22Rv1 (cell line): ENCODE results near the gene GALNTL6.

Experiments
- H3K27ac ChIP-seq: fragments of 450-650 bp; 2 replicates; pipeline ENCODE4 v1.5.1; 2017
- CTCF ChIP-seq: fragments of 450-650 bp; IDR thresholded peaks from 2 replicates; pipeline ENCODE4 v1.5.1; 2017; ENCODE audit warnings: mild to moderate bottlenecking
- ZFX ChIP-seq: fragments of 450-650 bp; IDR thresholded peaks from 2 replicates; pipeline ENCODE4 v1.6.1; 2017; ENCODE audit warnings: antibody characterized with exemption, borderline replicate concordance

GALNTL6 gene

GRCh38 chr4:171928336-171928735, 115.1 kb downstream of the GALNTL6 start:
- TF ChIP-seq ZFX (no peak), CTCF (no peak)
- H3K27ac ChIP-seq = no peak overlapping the region

- TF ChIP-seq ZFX (no peak), CTCF (no peak)
- no peak overlapping the region for H3K27ac ChIP-seq
Observed at GRCh38 chr4:171929477-171929876, 116.3 kb downstream of the GALNTL6 start.

GRCh38 chr4:171929907-171930306, 116.7 kb downstream of the GALNTL6 start:
- no peak for TF ChIP-seq CTCF
- no peak for TF ChIP-seq ZFX
- H3K27ac ChIP-seq = no peak overlapping the region

- no peak overlapping the region for H3K27ac ChIP-seq
- TF ChIP-seq CTCF (no peak), ZFX (no peak)
Observed at GRCh38 chr4:171932238-171932637, 119.0 kb downstream of the GALNTL6 start.

- TF ChIP-seq CTCF = no peak
- TF ChIP-seq ZFX = no peak
- H3K27ac ChIP-seq = no peak overlapping the region
Observed at GRCh38 chr4:171940656-171941055, 127.5 kb downstream of the GALNTL6 start.

GRCh38 chr4:171947400-171947799, 134.2 kb downstream of the GALNTL6 start:
- TF ChIP-seq ZFX (no peak), CTCF (no peak)
- H3K27ac ChIP-seq = no peak overlapping the region

GRCh38 chr4:171948038-171948437, 134.8 kb downstream of the GALNTL6 start:
- no peak for TF ChIP-seq CTCF
- no peak for TF ChIP-seq ZFX
- no peak overlapping the region for H3K27ac ChIP-seq
